Pancreas (tissue), 10 donors: Measurements from ENCODE around the gene FHIT. TPM values are rescaled to one million over a fixed set of nuclear protein-coding genes. Genes with fewer than 3 reads are reported as not detected.
"Not testable (repeated sequence)": the region's sequence is repeated elsewhere in the genome, so short reads cannot be mapped to it uniquely, and the experiment has no call there.

Source experiments
- ATAC-seq, 4 donors: fragments of 200-7000 bp; cut with Tn5 transposase; one replicate each; pipeline versions ENCODE4 v1.8.0 to v1.9.1; 2020; ENCODE audit warnings: mild to moderate bottlenecking in 4 of 4, moderate library complexity in 4 of 4
- DNase-seq, 6 donors: peaks; one replicate each; pipeline ENCODE4 v3.0.0-alpha.2; 2020
- FAIRE-seq: peaks from 2 replicates; lab custom pipeline; 2012; peaks lifted over from hg19 to GRCh38; lab: Jason Lieb, UNC
- H3K27ac ChIP-seq, 4 donors: fragments of 200-600 bp; sonication (generic); 1 replicate in 3 of 4; 2 replicates in 1 of 4; pipeline versions ENCODE4 v1.5.0 to v1.8.0; 2020
- H3K27me3 ChIP-seq, 4 donors: fragments of 200-600 bp; one replicate each; pipeline ENCODE4 v1.8.0; 2021
- H3K36me3 ChIP-seq, 3 donors: fragments of 200-600 bp; sonication (generic) in 1 of 3; one replicate each; pipeline versions ENCODE4 v1.5.0 to v1.8.0; 2020 to 2021
- H3K4me1 ChIP-seq, 3 donors: fragments of 200-600 bp; one replicate each; pipeline ENCODE4 v1.8.0; 2021
- H3K4me3 ChIP-seq, 4 donors: fragments of 200-600 bp; sonication (generic) in 2 of 4; one replicate each; pipeline versions ENCODE4 v1.5.0 to v1.8.0; 2020 to 2021
- H3K9me3 ChIP-seq, 4 donors: fragments of 200-600 bp; one replicate each; pipeline ENCODE4 v1.8.0; 2021
- CTCF ChIP-seq, 4 donors: fragments of 200-600 bp; sonication (generic) in 3 of 4; IDR thresholded peaks; one replicate each; pipeline versions ENCODE4 v1.5.0 to v1.8.0; 2021; ENCODE audit warnings: antibody characterized with exemption in 4 of 4
- WGBS, 2 donors: extraction: QIAGEN DNeasy Blood & Tissue Kit; methylation state at CpG; one replicate each; pipeline ENCODE4 v1.1.7; 2013; 5-methylcytosine and 5-hydroxymethylcytosine counted together
- intact Hi-C, 3 donors: fragments of 100-400 bp; cut with DNase I; formaldehyde crosslinking; loops; one replicate each; pipeline versions ENCODE4 v1.11.1 to v1.14.2; 2022
- polyA plus RNA-seq, 2 donors: library from polyadenylated mRNA; stranded (reverse); fragments of 200-250 nt; gene quantifications; one replicate each; pipeline ENCODE4 v1.2.3, GENCODE V29; 2013
- total RNA-seq, 6 donors: library from RNA; stranded (reverse); fragmentation: NEBNext Ultra II Directional in 4 of 6; extraction: Animal tissue kit (Norgen Biotek cat#: 25700) in 4 of 6; gene quantifications; one replicate each; pipeline versions ENCODE4 v1.2.1 to v1.2.4, GENCODE V29; 2021 to 2023
- donor health status: healthy with polysubstance abuse.
- donor health status: DM: no; HTN: no; CAD: no; lungs with moderate emphysema.
- donor health status: DM: no; HTN: no; CAD: no.
- donor health status: control.
- donor health status: control.
- donor health status: Bipolar disorder and iron deficiency.
- donor health status: DM: yes; HTN: yes; CAD: no.
- donor health status: DM: no; HTN: no; CAD: no.
- donor health status: DM: no; HTN: no; CAD: no.
- donor health status: DM: yes; HTN: yes; CAD: no.

FHIT gene
- total and polyA plus RNA-seq, 8 donors = 4.8 to 15.7 (median 8.0) TPM

- intact Hi-C loops = no loop called here
- ATAC-seq = no peak
- H3K4me1 ChIP-seq = no peaks in the 10 kb centered on the region
- no peak for FAIRE-seq
- H3K27ac ChIP-seq = no peak overlapping the region
- no peak overlapping the region for H3K4me3 ChIP-seq
- WGBS, 2 donors = 81 to 84% methylated on average over 2 of the region's 2 CpGs
- H3K27me3 ChIP-seq = no peaks in the 10 kb centered on the region
- no peaks in the 10 kb centered on the region for H3K9me3 ChIP-seq
- no peak for TF ChIP-seq CTCF (IDR thresholded peaks at IDR 0.05)
- DNase-seq = no peak
- no peaks in the 10 kb centered on the region for H3K36me3 ChIP-seq
Measured at GRCh38 chr3:60552581-60552980, 698.7 kb downstream of the FHIT start.

- no peaks in the 10 kb centered on the region for H3K36me3 ChIP-seq
- no peak overlapping the region for H3K27ac ChIP-seq
- no peak for FAIRE-seq
- no peaks in the 10 kb centered on the region for H3K9me3 ChIP-seq
- no peak for TF ChIP-seq CTCF (IDR thresholded peaks at IDR 0.05)
- H3K27me3 ChIP-seq = no peaks in the 10 kb centered on the region
- no peaks in the 10 kb centered on the region for H3K4me1 ChIP-seq
- DNase-seq = no peak
- WGBS, 2 donors = 95 to 97% methylated on average over 2 of the region's 5 CpGs
- no peak for ATAC-seq
- intact Hi-C loops = no loop called here
- H3K4me3 ChIP-seq = no peak overlapping the region
Measured at GRCh38 chr3:60551455-60552209, 699.6 kb downstream of the FHIT start.

- DNase-seq (no peak), FAIRE-seq (no peak), ATAC-seq (no peak)
- no peaks in the 10 kb centered on the region for H3K36me3 ChIP-seq
- H3K4me3 ChIP-seq = no peak overlapping the region
- WGBS, 2 donors = 92 to 95% methylated on average over 2 of the region's 2 CpGs
- H3K27ac ChIP-seq = no peak overlapping the region
- no peak for TF ChIP-seq CTCF (IDR thresholded peaks at IDR 0.05)
- no peaks in the 10 kb centered on the region for H3K9me3 ChIP-seq
- no peaks in the 10 kb centered on the region for H3K4me1 ChIP-seq
- no peaks in the 10 kb centered on the region for H3K27me3 ChIP-seq
- intact Hi-C loops = no loop called here
Measured at GRCh38 chr3:60549863-60550262, 701.4 kb downstream of the FHIT start.

- no peaks in the 10 kb centered on the region for H3K36me3 ChIP-seq
- H3K4me3 ChIP-seq = no peak overlapping the region
- FAIRE-seq = no peak
- H3K27ac ChIP-seq = no peak overlapping the region
- H3K4me1 ChIP-seq = no peaks in the 10 kb centered on the region
- no peak for DNase-seq
- H3K9me3 ChIP-seq = no peaks in the 10 kb centered on the region
- intact Hi-C loops = no loop called here
- no peak for TF ChIP-seq CTCF (IDR thresholded peaks at IDR 0.05)
- no peak for ATAC-seq
- 78 to 80% methylated on average over 3 of the region's 3 CpGs for WGBS, 2 donors
- no peaks in the 10 kb centered on the region for H3K27me3 ChIP-seq
Measured at GRCh38 chr3:60542995-60543394, 708.3 kb downstream of the FHIT start.

GRCh38 chr3:60539394-60539793, 711.9 kb downstream of the FHIT start:
- H3K4me3 ChIP-seq, H3K4me1 ChIP-seq, H3K9me3 ChIP-seq, H3K27ac ChIP-seq, DNase-seq, intact Hi-C loops, ATAC-seq, H3K27me3 ChIP-seq, FAIRE-seq, H3K36me3 ChIP-seq: not testable (repeated sequence)
- WGBS, 2 donors = 89 to 96% methylated on average over 2 of the region's 2 CpGs
